Liver (tissue), 9 donors: ENCODE results near the gene ZNF8. TPM values are rescaled to one million over a fixed set of nuclear protein-coding genes. Genes with fewer than 3 reads are reported as not detected.

Source experiments
- DNase-seq: peaks from one replicate; pipeline ENCODE4 v3.0.0-alpha.2; 2017; ENCODE audit warnings: low spot score
- H3K27ac ChIP-seq, 2 donors: one replicate each; pipeline ENCODE4 v1.7.0; 2013; ENCODE audit warnings: inconsistent platforms in 2 of 2, low read length in 2 of 2, control low read depth in 1 of 2, low read depth in 1 of 2, mild to moderate bottlenecking in 1 of 2
- H3K27me3 ChIP-seq, 4 donors: one replicate each; pipeline versions ENCODE4 v1.6.1 to v1.7.0; 2013; ENCODE audit warnings: low read length in 3 of 4, inconsistent platforms in 1 of 4, mild to moderate bottlenecking in 1 of 4, moderate library complexity in 1 of 4; ENCODE audit not compliant: control insufficient read depth in 4 of 4, insufficient read depth in 4 of 4
- H3K36me3 ChIP-seq, 4 donors: one replicate each; pipeline versions ENCODE4 v1.6.1 to v1.7.0; 2013; ENCODE audit warnings: low read length in 3 of 4, mild to moderate bottlenecking in 3 of 4, low read depth in 1 of 4, moderate library complexity in 1 of 4; ENCODE audit not compliant: control insufficient read depth in 4 of 4, insufficient read depth in 3 of 4
- H3K4me1 ChIP-seq, 4 donors: one replicate each; pipeline versions ENCODE4 v1.6.1 to v1.7.0; 2013; ENCODE audit warnings: low read length in 3 of 4, mild to moderate bottlenecking in 3 of 4, moderate library complexity in 1 of 4; ENCODE audit not compliant: control insufficient read depth in 4 of 4, insufficient read depth in 4 of 4
- H3K4me3 ChIP-seq, 3 donors: one replicate each; pipeline versions ENCODE4 v1.6.1 to v1.7.0; 2013; ENCODE audit warnings: low read length in 3 of 3, control low read depth in 1 of 3, low read depth in 1 of 3, mild to moderate bottlenecking in 1 of 3
- H3K9ac ChIP-seq, 2 donors: one replicate each; pipeline ENCODE4 v1.7.0; 2013; ENCODE audit warnings: low read length in 2 of 2, mild to moderate bottlenecking in 2 of 2, moderate library complexity in 2 of 2, control low read depth in 1 of 2, low read depth in 1 of 2
- H3K9me3 ChIP-seq, 4 donors: one replicate each; pipeline versions ENCODE4 v1.6.1 to v1.7.0; 2013; ENCODE audit warnings: low read length in 3 of 4; ENCODE audit not compliant: control insufficient read depth in 4 of 4
- EGR1 ChIP-seq, 2 donors: IDR thresholded peaks; 2 replicates each; pipeline ENCODE4 v1.6.1; 2016 to 2018; ENCODE audit warnings: antibody characterized with exemption in 2 of 2, low read depth in 2 of 2
- FOXA2 ChIP-seq: IDR thresholded peaks from 2 replicates; pipeline ENCODE4 v1.6.1; 2016; ENCODE audit warnings: antibody characterized with exemption
- GABPA ChIP-seq, 2 donors: IDR thresholded peaks in 1 of 2; conservative IDR thresholded peaks in 1 of 2; 2 replicates each; pipeline ENCODE4 v1.6.1; 2016; ENCODE audit warnings: antibody characterized with exemption in 2 of 2, mild to moderate bottlenecking in 1 of 2, moderate library complexity in 1 of 2
- HNF4A ChIP-seq, 2 donors: conservative IDR thresholded peaks; 2 replicates each; pipeline ENCODE4 v1.6.1; 2016; ENCODE audit warnings: antibody characterized with exemption in 2 of 2, mild to moderate bottlenecking in 2 of 2
- HNF4G ChIP-seq: IDR thresholded peaks from 2 replicates; pipeline ENCODE4 v1.6.1; 2016; ENCODE audit warnings: antibody characterized with exemption
- JUND ChIP-seq, 2 donors: IDR thresholded peaks; 2 replicates each; pipeline ENCODE4 v1.6.1; 2016; ENCODE audit warnings: antibody characterized with exemption in 2 of 2
- NR2F2 ChIP-seq: IDR thresholded peaks from 2 replicates; pipeline ENCODE4 v1.6.1; 2016; ENCODE audit warnings: antibody characterized with exemption
- RAD21 ChIP-seq, 2 donors: IDR thresholded peaks; 2 replicates each; pipeline ENCODE4 v1.6.1; 2016; ENCODE audit warnings: antibody characterized with exemption in 2 of 2, mild to moderate bottlenecking in 2 of 2
- RXRA ChIP-seq, 2 donors: IDR thresholded peaks; 2 replicates each; pipeline ENCODE4 v1.6.1; 2017 to 2018; ENCODE audit warnings: antibody characterized with exemption in 2 of 2, mild to moderate bottlenecking in 1 of 2
- SP1 ChIP-seq: IDR thresholded peaks from 2 replicates; pipeline ENCODE4 v1.6.1; 2018; ENCODE audit warnings: antibody characterized with exemption, mild to moderate bottlenecking
- TAF1 ChIP-seq: conservative IDR thresholded peaks from 2 replicates; pipeline ENCODE4 v1.6.1; 2016; ENCODE audit warnings: antibody characterized with exemption, mild to moderate bottlenecking
- WGBS: extraction: QIAGEN DNeasy Blood & Tissue Kit; methylation state at CpG from one replicate; pipeline ENCODE4 v1.1.7; 2013; 5-methylcytosine and 5-hydroxymethylcytosine counted together
- polyA plus RNA-seq, 2 donors: library from polyadenylated mRNA; stranded (reverse) in 1 of 2; unstranded in 1 of 2; fragments of 200-250 nt in 1 of 2; fragments of >200 nt in 1 of 2; fragmentation: Nextera tagmentation in 1 of 2; extraction: Ambion mirVana in 1 of 2; gene quantifications; one replicate each; pipeline versions ENCODE4 v1.2.1 to v1.2.3, GENCODE V29; 2013 to 2015
- total RNA-seq, 2 donors: library from RNA; depleted of rRNA; stranded (reverse); fragments of >200 nt; gene quantifications; one replicate each; pipeline ENCODE4 v1.2.3, GENCODE V29; 2014
- TF ChIP-seq, protein P1 (sequence below): fragments of 150-350 bp; IDR thresholded peaks from 2 replicates; pipeline ENCODE4 v1.5.1; 2017; ENCODE audit warnings: improper control_type of control experiment, low read depth, low read length; ENCODE audit not compliant: missing input control
- TF ChIP-seq, protein P2 (sequence below): IDR thresholded peaks from 2 replicates; pipeline ENCODE4 v1.6.1; 2016; ENCODE audit warnings: antibody characterized with exemption
- TF ChIP-seq, protein P3 (sequence below): IDR thresholded peaks from 2 replicates; pipeline ENCODE4 v1.6.1; 2016; ENCODE audit warnings: antibody characterized with exemption, mild to moderate bottlenecking
- donor health status: healthy.
- donor health status: healthy.
- donor health status: healthy.
- donor health status: healthy.
- donor health status: healthy.

ZNF8 gene
- total and polyA plus RNA-seq, 4 donors, result 0.37 to 4.6 (median 1.6) TPM

DNA sequence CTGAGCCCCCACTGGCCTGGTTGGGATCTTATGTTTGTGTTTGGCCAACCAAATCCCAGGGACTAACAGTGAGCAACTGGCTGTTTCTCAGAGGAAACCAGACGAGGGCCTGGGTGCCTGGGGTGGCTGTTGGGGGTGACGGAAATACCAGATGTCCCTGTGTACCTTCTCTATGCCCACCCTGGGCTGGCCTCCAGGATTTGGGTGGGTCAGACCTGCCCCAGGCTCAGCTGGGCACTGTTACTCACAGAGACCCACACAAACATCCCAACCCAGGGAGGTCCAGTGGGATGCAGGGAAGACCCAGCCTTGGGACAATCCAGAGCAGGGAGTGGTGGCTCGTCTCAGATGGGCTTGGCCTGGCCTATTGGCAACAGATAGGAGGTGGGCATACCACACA is 56.9 kb downstream of the ZNF8 start:
- WGBS, result 89% methylated on average over 3 of the region's 3 CpGs
- H3K9me3 ChIP-seq, result peaks cover 0 to 3% (median 0%) of the 10 kb centered on the region in 4 donors
- no peak overlapping the region for H3K4me3 ChIP-seq
- peaks cover 12 to 32% (median 25%) of the 10 kb centered on the region in 4 donors for H3K4me1 ChIP-seq
- DNase-seq, result no peak
- no peaks in the 10 kb centered on the region for H3K27me3 ChIP-seq
- H3K27ac ChIP-seq, result peak overlapping the region; percentile 91
- peaks cover 0 to 15% (median 12%) of the 10 kb centered on the region in 4 donors for H3K36me3 ChIP-seq
- TF ChIP-seq EGR1 (IDR thresholded peaks at IDR 0.05; ENCODE audit: low read depth in 2 of 2) (no peak), GABPA (IDR thresholded peaks at IDR 0.05 in 1 of 2, conservative IDR thresholded peaks at IDR 0.05 in 1 of 2) (no peak), RXRA (IDR thresholded peaks at IDR 0.05) (no peak), NR2F2 (no peak), JUND (IDR thresholded peaks at IDR 0.05) (no peak), TAF1 (no peak), FOXA2 (no peak), SP1 (no peak)
- TF ChIP-seq, protein P1, sequence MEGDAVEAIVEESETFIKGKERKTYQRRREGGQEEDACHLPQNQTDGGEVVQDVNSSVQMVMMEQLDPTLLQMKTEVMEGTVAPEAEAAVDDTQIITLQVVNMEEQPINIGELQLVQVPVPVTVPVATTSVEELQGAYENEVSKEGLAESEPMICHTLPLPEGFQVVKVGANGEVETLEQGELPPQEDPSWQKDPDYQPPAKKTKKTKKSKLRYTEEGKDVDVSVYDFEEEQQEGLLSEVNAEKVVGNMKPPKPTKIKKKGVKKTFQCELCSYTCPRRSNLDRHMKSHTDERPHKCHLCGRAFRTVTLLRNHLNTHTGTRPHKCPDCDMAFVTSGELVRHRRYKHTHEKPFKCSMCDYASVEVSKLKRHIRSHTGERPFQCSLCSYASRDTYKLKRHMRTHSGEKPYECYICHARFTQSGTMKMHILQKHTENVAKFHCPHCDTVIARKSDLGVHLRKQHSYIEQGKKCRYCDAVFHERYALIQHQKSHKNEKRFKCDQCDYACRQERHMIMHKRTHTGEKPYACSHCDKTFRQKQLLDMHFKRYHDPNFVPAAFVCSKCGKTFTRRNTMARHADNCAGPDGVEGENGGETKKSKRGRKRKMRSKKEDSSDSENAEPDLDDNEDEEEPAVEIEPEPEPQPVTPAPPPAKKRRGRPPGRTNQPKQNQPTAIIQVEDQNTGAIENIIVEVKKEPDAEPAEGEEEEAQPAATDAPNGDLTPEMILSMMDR, result no peak
- TF ChIP-seq, protein P2, sequence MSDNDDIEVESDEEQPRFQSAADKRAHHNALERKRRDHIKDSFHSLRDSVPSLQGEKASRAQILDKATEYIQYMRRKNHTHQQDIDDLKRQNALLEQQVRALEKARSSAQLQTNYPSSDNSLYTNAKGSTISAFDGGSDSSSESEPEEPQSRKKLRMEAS, result no peak
- H3K9ac ChIP-seq, result no peak overlapping the region

DNA sequence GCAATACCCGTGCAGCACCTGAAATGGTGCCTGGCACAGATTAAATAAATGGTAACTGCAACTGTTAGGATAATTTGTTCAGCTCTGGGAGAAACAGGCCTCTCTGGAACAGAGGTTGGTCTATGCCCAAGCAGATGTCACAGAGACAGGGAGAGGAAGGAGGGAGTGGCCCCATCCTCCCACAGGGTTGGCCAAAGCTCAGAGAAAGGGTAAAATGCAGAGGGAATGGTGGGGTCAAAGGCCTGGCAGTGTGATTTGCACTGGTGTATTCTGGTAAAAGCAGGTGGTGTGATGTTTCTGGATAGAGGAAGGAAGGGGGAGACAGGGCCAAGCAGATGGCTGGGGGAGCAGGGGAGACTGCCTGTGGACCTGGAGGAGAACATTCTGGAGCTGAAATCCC is 57.5 kb downstream of the ZNF8 start:
- peak overlapping the region; percentile 91 for H3K27ac ChIP-seq
- peaks cover 0 to 15% (median 12%) of the 10 kb centered on the region in 4 donors for H3K36me3 ChIP-seq
- DNase-seq, result no peak
- H3K9me3 ChIP-seq, result peaks cover 0 to 3% (median 0%) of the 10 kb centered on the region in 4 donors
- H3K4me3 ChIP-seq, result no peak overlapping the region
- H3K27me3 ChIP-seq, result no peaks in the 10 kb centered on the region
- peak overlapping the region in 1 of 2 donors; percentile 21 for H3K9ac ChIP-seq
- WGBS, result 34% methylated on average over 1 of the region's 1 CpG
- TF ChIP-seq HNF4A (conservative IDR thresholded peaks at IDR 0.05) (peak; percentile 80 to 86), RAD21 (IDR thresholded peaks at IDR 0.05) (peak in 1 of 2 donors; percentile 52), RXRA (IDR thresholded peaks at IDR 0.05) (peak; percentile 84 to 88), HNF4G (no peak), JUND (IDR thresholded peaks at IDR 0.05) (no peak), SP1 (peak; percentile 90)
- TF ChIP-seq, protein P3, sequence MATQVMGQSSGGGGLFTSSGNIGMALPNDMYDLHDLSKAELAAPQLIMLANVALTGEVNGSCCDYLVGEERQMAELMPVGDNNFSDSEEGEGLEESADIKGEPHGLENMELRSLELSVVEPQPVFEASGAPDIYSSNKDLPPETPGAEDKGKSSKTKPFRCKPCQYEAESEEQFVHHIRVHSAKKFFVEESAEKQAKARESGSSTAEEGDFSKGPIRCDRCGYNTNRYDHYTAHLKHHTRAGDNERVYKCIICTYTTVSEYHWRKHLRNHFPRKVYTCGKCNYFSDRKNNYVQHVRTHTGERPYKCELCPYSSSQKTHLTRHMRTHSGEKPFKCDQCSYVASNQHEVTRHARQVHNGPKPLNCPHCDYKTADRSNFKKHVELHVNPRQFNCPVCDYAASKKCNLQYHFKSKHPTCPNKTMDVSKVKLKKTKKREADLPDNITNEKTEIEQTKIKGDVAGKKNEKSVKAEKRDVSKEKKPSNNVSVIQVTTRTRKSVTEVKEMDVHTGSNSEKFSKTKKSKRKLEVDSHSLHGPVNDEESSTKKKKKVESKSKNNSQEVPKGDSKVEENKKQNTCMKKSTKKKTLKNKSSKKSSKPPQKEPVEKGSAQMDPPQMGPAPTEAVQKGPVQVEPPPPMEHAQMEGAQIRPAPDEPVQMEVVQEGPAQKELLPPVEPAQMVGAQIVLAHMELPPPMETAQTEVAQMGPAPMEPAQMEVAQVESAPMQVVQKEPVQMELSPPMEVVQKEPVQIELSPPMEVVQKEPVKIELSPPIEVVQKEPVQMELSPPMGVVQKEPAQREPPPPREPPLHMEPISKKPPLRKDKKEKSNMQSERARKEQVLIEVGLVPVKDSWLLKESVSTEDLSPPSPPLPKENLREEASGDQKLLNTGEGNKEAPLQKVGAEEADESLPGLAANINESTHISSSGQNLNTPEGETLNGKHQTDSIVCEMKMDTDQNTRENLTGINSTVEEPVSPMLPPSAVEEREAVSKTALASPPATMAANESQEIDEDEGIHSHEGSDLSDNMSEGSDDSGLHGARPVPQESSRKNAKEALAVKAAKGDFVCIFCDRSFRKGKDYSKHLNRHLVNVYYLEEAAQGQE, result peak; percentile 48
- TF ChIP-seq, protein P2, result peak; percentile 72
- H3K4me1 ChIP-seq, result peaks cover 12 to 27% (median 21%) of the 10 kb centered on the region in 4 donors
